Breast epithelium (tissue), 4 donors: ENCODE results near the gene INSYN2B. TPM values are rescaled to one million over a fixed set of nuclear protein-coding genes. Genes with fewer than 3 reads are reported as not detected.

Experiments used
- DNase-seq, 2 donors: peaks; one replicate each; pipeline ENCODE4 v3.0.0-alpha.2; 2019; ENCODE audit warnings: low spot score in 2 of 2
- H3K27ac ChIP-seq, 2 donors: fragments of 200-600 bp; sonication (generic) in 1 of 2; one replicate each; pipeline ENCODE4 v1.5.1; 2016 to 2019; ENCODE audit warnings: mild to moderate bottlenecking in 1 of 2
- H3K27me3 ChIP-seq, 2 donors: fragments of 200-600 bp; sonication (generic) in 1 of 2; one replicate each; pipeline versions ENCODE4 v1.5.1 to v1.6.0; 2017 to 2019; ENCODE audit warnings: control low read depth in 1 of 2, mild to moderate bottlenecking in 1 of 2
- H3K36me3 ChIP-seq: fragments of 200-600 bp; one replicate; pipeline ENCODE4 v1.5.1; 2019
- H3K4me1 ChIP-seq, 2 donors: fragments of 200-600 bp; sonication (generic); one replicate each; pipeline ENCODE4 v1.5.1; 2016 to 2019; ENCODE audit warnings: control low read depth in 1 of 2
- H3K4me3 ChIP-seq, 3 donors: fragments of 200-600 bp; sonication (generic); 1 replicate in 2 of 3; 2 replicates in 1 of 3; pipeline ENCODE4 v1.5.1; 2016 to 2019; ENCODE audit warnings: mild to moderate bottlenecking in 3 of 3, moderate library complexity in 2 of 3
- H3K9me3 ChIP-seq, 2 donors: fragments of 200-600 bp; sonication (generic) in 1 of 2; one replicate each; pipeline ENCODE4 v1.5.1; 2016 to 2019; ENCODE audit warnings: control low read depth in 1 of 2
- POLR2A ChIP-seq: fragments of 450-650 bp; IDR thresholded peaks from one replicate; pipeline ENCODE4 v1.6.1; 2016; ENCODE audit warnings: antibody characterized with exemption, mild to moderate bottlenecking, moderate library complexity
- POLR2AphosphoS5 ChIP-seq, 3 donors: sonication (generic); formaldehyde crosslinking; IDR thresholded peaks; one replicate each; pipeline ENCODE4 v1.6.1; 2017; ENCODE audit warnings: antibody characterized with exemption in 3 of 3
- intact Hi-C: fragments of 100-400 bp; cut with DNase I; formaldehyde crosslinking; loops from one replicate; pipeline ENCODE4 v1.15.1; 2023; ENCODE audit warnings: low total_unique reads
- total RNA-seq, 3 donors: library from RNA; depleted of rRNA; stranded (reverse); fragments of >200 nt; gene quantifications; one replicate each; pipeline ENCODE4 v1.1.0, GENCODE V29; 2016
- TF ChIP-seq, protein P1 (sequence below), 3 donors: fragments of 450-650 bp; IDR thresholded peaks; one replicate each; pipeline ENCODE4 v1.5.1; 2016 to 2017; ENCODE audit warnings: antibody characterized with exemption in 3 of 3, mild to moderate bottlenecking in 3 of 3, moderate library complexity in 3 of 3

Gene INSYN2B
- total RNA-seq, 3 donors from 2014 or later = 1.3 to 9.1 TPM; not detected in 1

DNA sequence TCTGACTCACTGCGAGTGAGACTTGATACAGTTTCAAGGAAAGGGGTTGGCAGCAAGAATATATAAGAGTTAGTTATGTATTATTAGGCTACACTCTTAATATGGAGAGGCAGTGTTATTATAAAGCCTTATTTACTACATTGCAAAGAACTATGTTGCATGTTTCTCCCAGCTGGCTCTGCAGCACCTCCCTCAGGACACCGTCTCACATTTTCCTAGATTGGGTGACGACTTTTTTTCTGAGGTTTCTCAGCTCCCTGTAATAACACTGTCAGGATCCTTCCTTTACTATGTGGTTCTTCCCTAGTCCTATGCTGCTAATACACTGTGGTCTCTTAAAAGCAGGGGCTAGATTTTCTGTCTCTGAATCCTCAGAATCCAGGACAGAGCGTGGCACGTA, 153.7 kb downstream of the INSYN2B start:
- Histone ChIP-seq H3K36me3 (no peaks in the 10 kb centered on the region), H3K4me3 (no peak overlapping the region), H3K27me3 (no peaks in the 10 kb centered on the region), H3K4me1 (no peaks in the 10 kb centered on the region), H3K27ac (no peak overlapping the region), H3K9me3 (no peaks in the 10 kb centered on the region)
- no peak for DNase-seq
- TF ChIP-seq POLR2A (no peak), POLR2AphosphoS5 (IDR thresholded peaks at IDR 0.05) (no peak)
- TF ChIP-seq, protein P1, sequence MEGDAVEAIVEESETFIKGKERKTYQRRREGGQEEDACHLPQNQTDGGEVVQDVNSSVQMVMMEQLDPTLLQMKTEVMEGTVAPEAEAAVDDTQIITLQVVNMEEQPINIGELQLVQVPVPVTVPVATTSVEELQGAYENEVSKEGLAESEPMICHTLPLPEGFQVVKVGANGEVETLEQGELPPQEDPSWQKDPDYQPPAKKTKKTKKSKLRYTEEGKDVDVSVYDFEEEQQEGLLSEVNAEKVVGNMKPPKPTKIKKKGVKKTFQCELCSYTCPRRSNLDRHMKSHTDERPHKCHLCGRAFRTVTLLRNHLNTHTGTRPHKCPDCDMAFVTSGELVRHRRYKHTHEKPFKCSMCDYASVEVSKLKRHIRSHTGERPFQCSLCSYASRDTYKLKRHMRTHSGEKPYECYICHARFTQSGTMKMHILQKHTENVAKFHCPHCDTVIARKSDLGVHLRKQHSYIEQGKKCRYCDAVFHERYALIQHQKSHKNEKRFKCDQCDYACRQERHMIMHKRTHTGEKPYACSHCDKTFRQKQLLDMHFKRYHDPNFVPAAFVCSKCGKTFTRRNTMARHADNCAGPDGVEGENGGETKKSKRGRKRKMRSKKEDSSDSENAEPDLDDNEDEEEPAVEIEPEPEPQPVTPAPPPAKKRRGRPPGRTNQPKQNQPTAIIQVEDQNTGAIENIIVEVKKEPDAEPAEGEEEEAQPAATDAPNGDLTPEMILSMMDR (IDR thresholded peaks at IDR 0.05) = no peak
- intact Hi-C loops = no loop called here

DNA sequence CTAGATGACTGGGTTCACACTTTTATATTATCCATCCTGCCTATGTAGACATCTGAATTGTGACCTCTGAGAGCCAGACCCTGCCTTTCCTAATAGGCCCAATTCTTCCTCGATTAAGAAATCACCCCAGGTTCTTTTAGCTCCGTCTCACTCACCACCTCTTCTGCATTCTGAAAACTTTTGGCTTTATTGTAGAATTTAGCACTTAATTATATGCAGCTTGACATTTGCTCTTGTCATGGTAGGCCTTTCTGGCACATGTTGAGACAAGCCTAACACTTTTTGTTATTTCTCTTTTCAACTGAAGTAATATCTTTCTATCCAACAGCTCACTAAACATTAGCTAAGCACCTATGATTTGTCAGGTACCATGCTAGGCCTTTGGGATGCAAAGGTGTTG, 163.3 kb downstream of the INSYN2B start:
- Histone ChIP-seq H3K4me1 (no peaks in the 10 kb centered on the region), H3K27me3 (no peaks in the 10 kb centered on the region), H3K27ac (no peak overlapping the region), H3K4me3 (no peak overlapping the region), H3K36me3 (no peaks in the 10 kb centered on the region), H3K9me3 (no peaks in the 10 kb centered on the region)
- no peak for DNase-seq
- intact Hi-C loops = no loop called here
- TF ChIP-seq, protein P1 (IDR thresholded peaks at IDR 0.05) = no peak
- TF ChIP-seq POLR2AphosphoS5 (IDR thresholded peaks at IDR 0.05) = no peak
- TF ChIP-seq POLR2A = no peak

DNA sequence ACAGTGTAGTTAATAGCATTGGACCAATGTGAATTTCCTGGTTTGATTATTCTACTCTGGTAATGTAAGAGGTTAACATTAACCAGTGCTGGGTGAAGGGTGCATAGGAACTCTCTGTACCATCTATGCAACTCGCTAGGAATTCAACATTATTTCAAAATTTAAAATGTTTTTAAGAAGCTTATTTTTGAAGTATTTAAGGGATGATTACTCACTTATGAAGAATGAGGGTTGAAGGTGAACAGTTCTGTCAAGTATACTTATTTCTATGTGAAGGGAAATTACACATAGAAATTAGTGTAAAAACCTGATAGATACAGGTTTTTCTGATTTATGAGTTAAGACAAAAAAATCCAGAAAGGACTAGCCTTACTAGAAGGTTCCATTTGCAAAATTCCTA, 165.8 kb downstream of the INSYN2B start:
- H3K4me1 ChIP-seq = no peaks in the 10 kb centered on the region
- no peak for TF ChIP-seq POLR2A
- TF ChIP-seq, protein P1 (IDR thresholded peaks at IDR 0.05) = no peak
- TF ChIP-seq POLR2AphosphoS5 (IDR thresholded peaks at IDR 0.05) = no peak
- no peak overlapping the region for H3K27ac ChIP-seq
- intact Hi-C loops = no loop called here
- no peaks in the 10 kb centered on the region for H3K27me3 ChIP-seq
- no peaks in the 10 kb centered on the region for H3K9me3 ChIP-seq
- no peak for DNase-seq
- H3K4me3 ChIP-seq = no peak overlapping the region
- no peaks in the 10 kb centered on the region for H3K36me3 ChIP-seq

Other genes starting within 250 kb of the INSYN2B start
- gene FOXI1, start 125.4 kb upstream of the INSYN2B start, total RNA-seq = 1 to 10 TPM in 2 of 3 donors, not detected in 1; 1.3 to 7.9 TPM